T-helper 9 cell (primary cell): Measurements from ENCODE around the gene MS4A1.
"Not testable (repeated sequence)": the region's sequence is repeated elsewhere in the genome, so short reads cannot be mapped to it uniquely, and the experiment has no call there.

ENCODE experiments used
- DNase-seq: peaks from one replicate; pipeline ENCODE4 v3.0.0-alpha.2; 2020
- total RNA-seq, 2 donors: gene quantifications; one replicate each; lab custom pipeline; 2026; lab: John Stamatoyannopoulos, UW

Gene MS4A1
- total RNA-seq = 1.2 to 1.3 reads per million in 2 donors

DNA sequence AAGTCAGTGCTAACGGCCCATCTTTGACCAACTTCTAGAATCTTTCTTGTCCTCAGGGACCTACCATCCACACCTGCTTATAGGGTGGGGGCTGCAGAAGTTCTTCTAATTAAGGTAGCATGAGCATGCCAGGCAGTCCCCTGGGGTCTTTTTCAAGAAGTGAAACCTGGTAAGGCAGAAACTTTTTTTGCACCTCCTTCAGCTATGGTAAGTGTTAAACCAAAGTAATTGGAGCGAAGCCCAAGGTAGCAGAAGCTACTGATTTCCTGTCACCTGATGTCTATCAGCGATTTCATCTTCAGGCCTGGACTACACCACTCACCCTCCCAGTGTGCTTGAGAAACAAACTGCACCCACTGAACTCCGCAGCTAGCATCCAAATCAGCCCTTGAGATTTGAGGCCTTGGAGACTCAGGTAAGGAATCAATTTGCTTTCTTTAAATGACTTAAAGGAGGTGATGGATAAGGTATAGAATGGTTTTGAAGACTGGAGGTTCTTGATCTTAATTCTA, at the start of gene MS4A1:
Gene MS4A1 (plus strand): TSS at position 317 of the 512 bp plus-strand sequence. CDS start 6,528 bp downstream, outside the sequence.
- no peak for DNase-seq

DNA sequence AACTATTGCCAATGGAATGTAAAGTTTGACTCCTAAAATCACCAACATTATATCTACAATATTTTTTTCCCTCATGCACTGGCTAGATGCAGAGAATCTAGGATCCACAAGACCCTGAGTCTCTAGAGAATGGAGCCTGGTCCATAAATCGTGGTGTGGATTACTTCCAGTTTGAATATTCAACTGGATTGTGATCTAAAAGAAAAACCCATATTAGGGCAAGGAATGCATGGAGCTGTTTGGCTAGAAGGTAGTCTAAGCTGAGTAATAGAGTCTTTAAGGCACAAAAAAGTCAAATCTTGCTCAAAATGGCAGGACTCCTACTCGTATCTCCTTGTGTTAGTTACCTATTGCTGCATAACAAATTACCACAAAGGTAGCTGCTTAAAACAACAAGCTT, 35.6 kb upstream of the MS4A1 start:
- no peak for DNase-seq

DNA sequence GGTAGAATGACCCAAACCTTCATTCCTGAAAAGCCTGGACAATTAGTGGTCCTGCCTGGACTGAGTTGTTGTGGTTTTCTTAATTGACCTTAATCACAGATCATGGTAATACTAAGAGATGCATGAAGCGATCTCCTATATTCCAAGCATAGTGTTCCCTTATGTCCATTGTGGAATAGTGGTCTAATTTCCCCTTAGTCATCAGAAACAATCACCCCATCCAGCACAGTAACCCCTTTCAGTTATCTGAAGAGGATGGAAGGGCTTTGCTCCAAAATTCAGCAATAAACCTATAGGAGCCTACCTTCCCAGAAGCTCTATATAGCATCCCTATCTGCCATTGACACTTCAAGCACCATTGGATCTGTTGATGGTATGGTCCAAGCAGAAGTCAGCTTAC, 33.0 kb upstream of the MS4A1 start:
- no peak for DNase-seq

DNA sequence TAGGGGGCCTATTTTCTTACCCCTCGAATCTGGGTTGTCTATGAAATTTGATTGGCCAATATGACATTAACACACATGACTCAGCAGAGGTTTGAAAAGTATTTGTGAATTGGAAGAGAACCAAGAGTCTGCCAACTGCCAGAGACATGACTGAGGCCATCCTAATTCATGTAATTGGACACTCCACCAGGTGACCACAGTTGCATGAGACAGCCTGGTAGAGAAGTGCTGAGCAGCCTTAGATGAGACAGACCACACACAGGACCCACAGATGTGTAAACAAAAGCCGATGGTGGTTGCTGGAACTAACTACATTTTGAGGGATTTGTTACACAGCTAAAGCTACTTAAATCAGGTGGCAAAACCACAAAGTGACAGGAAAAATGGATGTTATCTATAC, 27.1 kb upstream of the MS4A1 start:
- DNase-seq = no peak

DNA sequence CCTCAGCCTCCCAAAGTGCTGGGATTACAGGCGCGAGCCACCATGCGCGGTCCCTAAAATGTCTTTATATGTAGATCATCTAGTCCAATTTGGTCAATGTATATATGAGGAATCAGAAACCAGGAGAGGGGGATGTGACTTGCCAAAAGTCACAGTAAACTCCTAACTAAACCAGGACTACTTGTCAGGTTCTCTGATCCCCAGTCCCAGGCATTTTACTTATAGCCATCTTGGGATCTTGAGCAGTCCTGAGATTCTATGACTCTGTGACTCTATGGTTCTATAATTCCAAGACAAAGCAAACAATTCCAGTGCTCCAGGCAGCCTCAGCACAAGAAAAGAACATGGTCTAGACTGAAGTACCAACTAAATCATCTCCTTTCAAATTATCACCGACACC, 26.4 kb upstream of the MS4A1 start, which contains the start of gene MS4A5:
Gene MS4A5 (plus strand): TSS at position 301 of the 400 bp plus-strand sequence. CDS start 103 bp downstream, outside the sequence.
- no peak for DNase-seq

DNA sequence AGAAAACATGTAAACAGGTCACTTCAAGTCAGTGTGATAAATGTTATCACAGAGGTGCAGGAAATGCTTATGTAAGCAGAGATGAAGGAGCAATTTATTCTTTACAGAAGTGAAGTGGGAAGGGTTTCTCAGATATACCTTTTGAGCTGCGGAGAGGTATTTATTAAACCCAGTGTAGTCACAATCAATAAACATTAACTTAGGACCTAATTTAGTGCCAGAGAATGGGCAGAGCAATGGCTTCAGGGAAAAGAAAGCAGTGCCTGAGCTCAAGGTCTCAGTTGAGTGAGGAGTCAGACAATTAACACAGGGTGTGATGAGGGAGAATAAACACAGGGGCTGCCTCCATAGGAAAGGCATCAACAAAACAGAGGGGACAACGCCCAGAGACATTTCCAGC, 24.4 kb upstream of the MS4A1 start:
- DNase-seq = no peak

DNA sequence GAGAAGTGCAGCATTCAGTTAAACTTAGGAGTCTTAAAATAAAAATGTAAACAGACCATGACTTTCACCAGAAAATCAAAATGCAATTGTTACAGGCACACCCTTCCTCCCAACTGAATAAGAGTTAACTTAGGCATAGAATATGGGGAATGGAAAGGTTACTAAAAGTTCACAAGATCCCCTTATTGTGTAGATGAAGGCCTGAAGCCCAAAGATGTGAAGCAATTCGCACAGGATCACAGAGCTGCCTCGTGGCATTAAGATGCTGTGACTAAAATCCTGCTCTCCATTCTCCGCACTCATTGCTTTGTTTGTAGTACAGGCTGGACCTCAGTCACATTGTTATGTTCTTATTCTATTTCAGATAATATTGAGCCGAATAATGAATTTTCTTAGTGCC, 22.2 kb upstream of the MS4A1 start:
- DNase-seq = no peak

DNA sequence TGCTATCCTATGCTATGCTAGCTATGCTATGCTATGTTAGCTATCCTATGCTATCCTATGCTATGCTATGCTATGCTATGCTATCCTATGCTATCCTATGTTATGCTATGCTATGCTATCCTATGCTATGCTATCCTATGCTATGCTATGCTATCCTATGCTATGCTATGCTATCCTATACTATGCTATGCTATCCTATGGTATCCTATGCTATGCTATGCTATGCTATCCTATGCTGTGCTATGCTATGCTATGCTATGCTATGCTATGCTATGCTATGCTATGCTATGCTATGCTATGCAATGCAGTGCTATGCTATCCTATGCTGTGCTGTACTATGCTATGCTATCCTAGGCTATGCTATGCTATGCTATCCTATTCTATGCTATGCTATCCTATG, 8.6 kb upstream of the MS4A1 start:
- no peak for DNase-seq

DNA sequence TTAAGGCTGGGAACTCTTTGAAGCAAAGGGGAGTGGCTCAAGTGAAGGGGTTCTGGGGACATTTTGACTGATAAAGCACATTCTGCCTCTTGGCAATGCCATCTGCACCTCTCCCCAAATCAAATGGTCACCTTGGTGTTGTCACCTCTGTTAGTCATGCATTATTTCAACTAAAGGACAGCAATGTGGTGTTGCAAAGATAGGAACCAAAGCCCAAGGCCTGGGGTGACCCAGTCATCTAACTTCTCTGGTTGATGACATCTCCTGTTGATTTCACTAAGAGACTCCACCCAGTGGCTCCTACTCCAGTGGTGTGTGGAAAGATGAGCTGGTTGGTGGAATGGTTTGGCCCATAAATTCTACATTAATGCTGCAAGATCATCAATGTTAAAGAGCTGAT, 7.8 kb upstream of the MS4A1 start:
- DNase-seq = no peak

DNA sequence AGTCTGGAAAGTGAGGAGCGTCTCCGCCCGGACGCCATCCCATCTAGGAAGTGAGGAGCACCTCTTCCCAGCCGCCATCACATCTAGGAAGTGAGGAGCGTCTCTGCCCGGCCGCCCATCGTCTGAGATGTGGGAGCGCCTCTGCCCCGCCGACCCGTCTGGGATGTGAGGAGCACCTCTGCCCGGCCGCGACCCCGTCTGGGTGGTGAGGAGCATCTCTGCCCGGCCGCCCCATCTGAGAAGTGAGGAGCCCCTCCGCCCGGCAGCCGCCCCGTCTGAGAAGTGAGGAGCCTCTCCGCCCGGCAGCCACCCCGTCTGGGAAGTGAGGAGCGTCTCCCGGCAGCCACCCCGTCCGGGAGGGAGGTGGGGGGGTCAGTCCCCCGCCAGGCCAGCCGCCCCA, 4.5 kb upstream of the MS4A1 start:
- not testable (repeated sequence) for DNase-seq

DNA sequence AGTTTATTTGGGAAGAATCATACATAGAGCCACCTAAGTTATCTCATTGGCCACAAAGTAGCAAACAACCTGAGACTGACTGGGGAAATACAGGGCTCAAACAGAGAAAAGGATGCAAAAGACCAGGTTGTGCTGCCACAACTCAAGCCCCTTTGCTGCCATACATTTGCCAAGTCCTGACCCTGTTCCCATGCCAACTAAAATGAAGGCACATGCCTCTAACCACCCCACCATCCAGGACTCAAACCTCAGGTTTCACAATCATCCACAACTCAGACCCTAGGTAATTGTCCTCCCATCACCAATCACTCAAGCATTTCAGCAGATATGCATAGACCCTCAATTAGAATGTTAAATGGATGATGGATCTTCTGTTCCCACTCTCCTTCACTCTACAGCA, 1.4 kb upstream of the MS4A1 start:
- DNase-seq = no peak

DNA sequence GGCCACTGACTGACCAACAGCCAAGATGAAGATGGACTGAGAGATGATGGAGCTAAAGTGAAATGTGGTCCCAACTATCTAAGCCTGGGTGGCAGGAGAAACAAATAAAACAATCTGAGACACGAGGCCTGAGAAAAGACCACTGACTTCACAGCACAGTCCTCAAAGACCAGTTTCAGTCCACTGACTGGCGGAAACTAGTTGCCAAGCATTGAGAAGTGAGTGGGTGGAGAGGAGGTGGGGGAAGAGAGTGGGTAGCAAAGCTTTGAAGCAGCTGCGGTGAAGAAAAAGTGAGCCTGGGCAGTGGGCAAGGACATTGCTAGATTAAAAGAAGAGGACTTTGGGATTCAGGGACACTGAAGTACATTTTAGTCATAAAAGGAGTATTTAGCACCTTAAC, 1.9 kb downstream of the MS4A1 start:
- no peak for DNase-seq

DNA sequence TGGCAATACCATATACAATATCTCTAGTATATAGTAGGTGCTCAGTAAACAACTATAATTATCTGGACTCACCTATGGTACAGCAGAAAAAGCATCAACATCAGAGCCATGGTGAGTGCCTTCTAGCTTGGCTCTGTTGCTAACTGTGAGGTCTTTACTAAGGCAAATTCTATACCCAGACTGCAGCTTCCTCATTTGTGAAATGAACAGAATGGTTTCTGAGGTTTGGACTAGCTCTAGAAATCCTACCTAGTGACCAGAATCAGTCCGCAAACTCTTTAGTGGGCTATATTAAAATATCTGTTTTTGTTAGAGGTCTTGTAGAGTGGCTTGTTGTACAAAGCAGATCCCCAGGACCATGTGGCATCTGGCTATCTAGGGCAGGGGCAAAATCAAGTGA, 3.7 kb downstream of the MS4A1 start:
- no peak for DNase-seq

DNA sequence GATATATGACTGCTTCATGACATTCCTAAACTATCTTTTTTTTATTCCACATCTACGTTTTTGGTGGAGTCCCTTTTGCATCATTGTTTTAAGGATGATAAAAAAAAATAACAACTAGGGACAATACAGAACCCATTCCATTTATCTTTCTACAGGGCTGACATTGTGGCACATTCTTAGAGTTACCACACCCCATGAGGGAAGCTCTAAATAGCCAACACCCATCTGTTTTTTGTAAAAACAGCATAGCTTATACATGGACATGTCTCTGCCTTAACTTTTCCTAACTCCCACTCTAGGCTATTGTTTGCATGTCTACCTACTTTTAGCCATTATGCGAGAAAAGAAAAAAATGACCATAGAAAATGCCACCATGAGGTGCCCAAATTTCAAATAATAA, 13.2 kb downstream of the MS4A1 start:
- DNase-seq = no peak

DNA sequence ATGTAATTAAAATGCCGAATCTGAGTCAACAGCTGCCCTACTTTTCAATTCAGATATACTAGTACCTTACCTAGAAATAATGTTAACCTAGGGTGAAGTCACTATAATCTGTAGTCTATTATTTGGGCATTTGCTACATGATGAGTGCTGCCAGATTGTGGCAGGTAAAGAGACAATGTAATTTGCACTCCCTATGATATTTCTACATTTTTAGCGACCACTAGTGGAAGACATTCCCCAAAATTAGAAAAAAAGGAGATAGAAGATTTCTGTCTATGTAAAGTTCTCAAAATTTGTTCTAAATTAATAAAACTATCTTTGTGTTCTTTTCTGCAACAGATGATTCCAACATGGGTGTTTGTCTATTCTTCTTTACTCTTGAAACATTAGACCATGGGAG, 14.1 kb downstream of the MS4A1 start:
- no peak for DNase-seq

DNA sequence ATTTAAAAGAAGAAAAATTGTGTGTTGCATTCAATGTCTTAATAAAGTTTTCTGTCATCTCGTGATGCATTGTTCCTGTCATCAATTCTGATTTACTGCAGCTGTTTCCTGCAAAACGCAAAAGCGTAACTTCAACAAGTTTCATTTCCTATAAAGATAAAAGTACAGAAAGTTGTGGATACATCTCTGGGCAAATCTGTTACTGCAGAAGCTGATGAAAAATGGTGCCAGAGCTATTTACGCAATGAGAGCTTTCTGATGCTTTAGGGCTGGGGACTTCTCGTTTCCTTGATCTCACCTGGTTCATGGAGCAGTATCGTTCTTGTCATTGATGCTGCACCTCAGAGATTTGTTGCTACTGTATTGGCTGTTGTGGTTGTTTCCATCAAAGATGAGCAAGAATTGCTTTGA, 21.4 kb downstream of the MS4A1 start:
- no peak for DNase-seq

DNA sequence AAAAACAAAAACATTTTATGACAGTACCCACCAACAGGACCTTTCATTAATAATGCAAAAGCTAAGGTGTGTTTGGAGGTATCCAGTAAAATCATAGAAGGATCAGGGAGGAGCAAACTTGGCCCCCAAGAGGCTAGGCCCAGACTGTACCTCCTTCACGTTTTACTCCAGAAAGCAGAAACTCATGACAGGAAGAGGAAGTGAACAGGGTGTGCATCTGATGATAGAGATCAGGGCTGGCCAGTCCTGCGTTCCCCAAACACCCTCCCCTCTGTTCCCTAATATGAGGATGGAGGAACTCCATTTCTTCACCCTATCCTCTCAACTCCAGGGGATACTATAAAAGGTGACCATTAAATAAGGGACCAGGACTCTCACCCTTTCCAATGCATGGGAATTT, 26.7 kb downstream of the MS4A1 start:
- DNase-seq = no peak

DNA sequence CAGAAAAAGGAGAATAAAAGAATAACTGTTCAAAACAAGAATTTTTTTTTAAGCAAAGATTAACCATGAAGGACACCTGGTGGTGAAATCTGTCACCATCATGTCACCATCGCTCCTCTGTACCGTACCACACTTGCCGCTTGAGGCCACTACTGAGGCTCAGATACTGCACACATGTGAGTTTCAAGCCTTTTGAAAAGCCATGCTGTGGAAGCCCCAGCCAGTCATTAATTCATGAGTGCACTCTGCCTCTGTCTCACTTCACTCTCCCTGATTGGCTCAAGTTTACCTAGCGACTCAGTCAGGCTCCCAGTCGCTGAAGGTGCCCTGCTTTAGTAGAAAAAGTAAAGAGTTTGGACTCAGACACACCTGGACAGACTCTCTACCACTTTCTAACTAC, 30.3 kb downstream of the MS4A1 start:
- no peak for DNase-seq

DNA sequence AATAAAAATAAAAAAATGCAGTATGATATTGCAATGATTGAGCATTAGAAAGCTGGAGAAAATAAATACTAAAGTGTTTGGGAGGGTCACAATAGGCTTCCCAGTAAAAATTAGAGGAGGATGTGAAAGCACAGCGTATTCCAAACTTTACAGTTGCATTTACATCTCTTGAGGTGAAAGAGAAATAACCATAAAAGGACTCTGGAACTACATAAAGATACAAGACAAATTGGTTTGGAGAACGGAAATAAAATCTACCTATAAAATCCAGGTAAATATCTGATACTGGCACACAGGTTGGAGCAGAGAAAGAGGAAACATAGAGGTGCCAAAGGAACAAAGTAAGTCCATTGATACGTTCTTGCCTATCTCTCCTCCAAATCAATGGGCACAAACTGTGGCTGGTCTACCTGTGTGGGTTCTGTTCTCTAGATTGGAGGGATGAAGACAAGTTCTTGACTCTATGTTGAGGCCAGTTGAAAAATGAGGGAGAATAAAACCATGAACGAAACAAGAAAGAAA, 36.9 kb downstream of the MS4A1 start, which contains the start of gene MS4A12:
Gene MS4A12 (plus strand): TSS at position 291 of the 522 bp plus-strand sequence. CDS start 4,541 bp downstream, outside the sequence.
- no peak for DNase-seq

DNA sequence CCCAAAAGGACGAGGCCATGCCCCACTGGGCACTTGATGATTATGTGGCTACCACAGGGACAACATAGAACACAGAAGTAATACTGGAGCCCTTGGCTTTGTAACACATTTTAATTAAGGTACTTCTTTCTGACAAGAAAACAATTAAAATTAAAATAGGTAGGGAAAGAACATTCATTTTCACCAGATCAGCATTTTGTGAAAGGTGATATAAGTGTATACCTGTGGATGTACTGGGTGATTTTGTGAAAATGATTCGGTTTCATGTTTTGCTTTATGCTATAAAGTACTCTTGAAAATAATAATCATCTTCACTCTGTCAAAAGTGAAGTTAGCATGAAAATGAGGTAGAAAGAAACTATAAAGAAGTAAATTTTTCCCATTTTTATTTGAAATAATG, 37.8 kb downstream of the MS4A1 start:
- DNase-seq = no peak

DNA sequence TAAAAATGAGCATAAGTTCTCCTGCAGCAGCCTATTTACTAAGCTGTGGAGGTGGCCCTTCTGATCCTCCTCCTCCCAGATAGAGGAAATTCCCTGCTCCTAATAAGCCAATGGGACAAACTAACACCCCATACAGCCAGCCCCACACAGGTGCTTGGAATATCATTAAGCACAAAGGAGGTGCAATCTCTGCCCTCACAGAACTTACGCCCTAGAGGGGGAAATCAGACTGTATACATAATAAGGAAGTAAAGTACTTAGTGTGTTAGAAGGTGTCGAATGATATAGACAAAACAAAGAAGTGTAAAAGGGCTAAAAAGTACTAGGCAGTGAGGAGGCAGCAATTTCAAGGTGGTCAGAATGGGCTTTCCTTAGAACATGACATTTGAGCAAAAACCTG, 42.8 kb downstream of the MS4A1 start:
- DNase-seq = no peak

DNA sequence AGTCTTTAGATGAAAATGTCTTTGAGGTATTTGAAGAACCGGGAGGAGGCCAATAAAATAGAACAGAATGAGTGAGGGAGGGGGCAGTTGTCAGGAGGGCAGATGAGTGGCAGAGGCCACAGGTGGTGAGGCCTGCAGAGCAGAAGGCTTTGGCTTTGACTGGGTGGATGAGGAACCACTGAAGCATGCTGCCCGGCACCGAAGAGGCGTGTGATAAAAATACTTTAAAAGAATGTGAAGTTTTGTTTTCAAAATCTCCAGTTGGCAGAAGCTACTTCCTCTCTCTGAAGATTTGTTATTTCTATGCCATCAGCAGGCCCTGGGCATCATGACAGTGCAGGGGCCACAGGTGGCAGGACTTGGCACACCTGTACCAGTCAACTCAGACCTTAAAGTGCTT, 43.2 kb downstream of the MS4A1 start:
- no peak for DNase-seq

DNA sequence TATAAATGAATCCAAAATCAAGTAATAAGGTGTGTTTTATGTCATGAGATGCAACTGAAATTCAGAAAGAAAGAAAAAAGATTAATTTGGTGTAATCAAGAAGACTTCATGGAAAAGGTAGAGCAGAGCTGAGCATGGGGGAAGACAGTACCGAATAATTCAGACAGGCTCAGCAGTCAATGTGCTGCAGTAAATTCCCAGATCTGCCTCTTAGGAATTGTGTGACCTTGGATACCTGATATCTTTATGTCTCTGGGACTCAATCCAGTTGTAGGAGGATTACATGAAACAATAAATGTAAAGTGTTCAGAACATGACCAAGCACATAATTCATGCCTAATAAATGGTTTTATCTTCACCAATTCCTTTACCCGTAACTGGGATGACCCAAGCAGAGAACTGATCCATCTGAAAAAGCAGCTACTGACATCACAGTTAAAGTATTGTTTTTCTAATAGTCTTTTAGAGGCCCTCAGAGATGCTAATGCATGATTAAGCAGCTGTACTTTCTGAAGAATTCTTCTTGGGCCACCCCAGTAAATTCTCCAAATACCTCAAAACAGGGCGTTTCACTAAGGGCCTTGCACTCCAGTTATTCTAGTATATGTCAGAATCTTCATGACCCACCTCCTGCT, 44.7 kb downstream of the MS4A1 start:
- no peak for DNase-seq

DNA sequence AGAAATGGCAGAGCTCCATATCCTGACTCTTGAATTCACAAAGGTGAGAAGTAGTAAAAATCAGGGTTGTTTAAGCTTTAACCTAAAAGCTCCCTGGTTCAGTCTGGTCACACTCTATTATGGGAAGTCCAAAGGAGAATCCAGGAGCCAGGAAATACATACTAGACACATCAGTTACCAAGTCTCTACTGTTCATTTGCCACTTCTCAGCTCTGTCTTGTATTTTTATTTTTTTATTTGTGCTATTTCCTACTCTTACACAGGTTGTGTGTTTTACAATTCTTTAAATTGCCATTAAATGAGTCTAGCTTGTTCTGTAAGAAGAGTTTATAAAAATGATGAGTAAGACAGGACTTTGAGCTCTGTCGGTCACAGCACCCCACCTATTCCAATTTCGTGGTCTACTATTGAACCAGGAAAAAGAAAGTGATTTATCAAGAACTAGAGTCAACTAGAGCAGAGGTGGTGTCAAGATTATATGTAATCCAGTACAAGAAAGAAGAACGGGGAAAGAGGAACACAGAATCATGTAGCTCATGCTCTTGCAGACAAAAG, 46.7 kb downstream of the MS4A1 start:
- no peak for DNase-seq
